ENCODE results near the gene IGF2BP2. TPM values are rescaled to one million over a fixed set of nuclear protein-coding genes. Genes with fewer than 3 reads are reported as not detected.

The IGF2BP2 gene
- total and polyA plus RNA-seq, 2 of the 8 experiments (the other 6 are each of a cell fraction or from before 2014, with no cell fraction given), result 7.4 to 121 TPM

GRCh38 chr3:185648396-185648795 is 176.4 kb downstream of the IGF2BP2 start (continued):
- no peak for TF ChIP-seq CHD7 (IDR thresholded peaks at IDR 0.05; ENCODE audit: insufficient replicate concordance, low read length)
- TF ChIP-seq BCL11A (IDR thresholded peaks at IDR 0.05; ENCODE audit: low read depth in 2 of 2, low read length in 2 of 2), result no peak
- TF ChIP-seq KDM5A (IDR thresholded peaks at IDR 0.05; ENCODE audit: low read length), result no peak
- no peak for TF ChIP-seq GTF2F1 (IDR thresholded peaks at IDR 0.05; ENCODE audit: borderline replicate concordance, low read depth, low read length)
- TF ChIP-seq SP4 (IDR thresholded peaks at IDR 0.05; ENCODE audit: low read length), result no peak
- TF ChIP-seq MAX (IDR thresholded peaks at IDR 0.05), result no peak
- TF ChIP-seq SP1 (IDR thresholded peaks at IDR 0.05; ENCODE audit: low read depth, low read length), result no peak

Data from H1 (cell line).